Right hindlimb (tissue), 1 donor: ENCODE measurements around the gene IRF8.
"Not testable (repeated sequence)": the region's sequence is repeated elsewhere in the genome, so short reads cannot be mapped to it uniquely, and the experiment has no call there.

Experiments
- DNase-seq: peaks from one replicate; pipeline ENCODE4 v3.0.0-alpha.2; 2018

IRF8 gene

GRCh38 chr16:85936816-85937215, 37.9 kb downstream of the IRF8 start:
- no peak for DNase-seq

GRCh38 chr16:85940214-85940613, 41.3 kb downstream of the IRF8 start:
- no peak for DNase-seq

DNA sequence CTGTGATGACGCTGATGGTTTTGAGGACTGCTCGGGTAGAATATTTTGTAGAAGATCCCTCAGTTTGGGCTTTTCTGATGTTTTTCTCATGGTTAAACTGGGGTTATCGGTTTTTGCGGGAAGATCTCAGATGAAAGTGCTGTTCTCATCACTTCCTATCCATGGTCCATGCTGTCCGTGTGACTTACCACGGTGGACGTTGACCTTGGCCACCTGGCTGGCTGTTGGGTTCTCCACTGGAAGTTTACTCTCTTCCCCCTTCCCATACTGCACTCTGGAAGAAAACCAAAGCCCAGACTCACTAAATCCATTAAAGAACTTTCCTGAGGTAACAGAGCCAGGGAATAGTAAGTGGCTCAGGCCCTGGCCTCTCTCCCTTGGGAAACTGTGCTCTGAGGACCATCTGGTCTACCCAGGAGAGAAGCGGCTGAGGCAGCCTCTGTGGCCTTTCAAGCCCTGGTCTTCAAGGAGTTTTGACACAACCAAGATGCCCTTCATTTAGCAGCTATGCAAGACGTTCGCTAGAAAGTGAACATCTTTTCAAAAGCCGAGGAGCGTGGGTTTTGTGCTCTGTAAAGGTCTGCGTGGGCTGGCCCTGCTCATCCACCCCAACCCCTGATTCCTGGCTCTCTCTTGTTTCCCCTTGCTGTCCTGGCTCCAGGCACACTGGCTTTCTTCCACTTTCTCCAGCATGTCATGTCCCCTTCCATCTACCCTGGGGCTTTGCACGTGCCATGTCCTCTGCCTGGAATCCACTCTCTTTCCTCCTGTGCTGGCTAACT, 43.1 kb downstream of the IRF8 start:
- no peak for DNase-seq

GRCh38 chr16:85942659-85943058, 43.7 kb downstream of the IRF8 start:
- DNase-seq = not testable (repeated sequence)

GRCh38 chr16:85943711-85944110, 44.7 kb downstream of the IRF8 start:
- no peak for DNase-seq

DNA sequence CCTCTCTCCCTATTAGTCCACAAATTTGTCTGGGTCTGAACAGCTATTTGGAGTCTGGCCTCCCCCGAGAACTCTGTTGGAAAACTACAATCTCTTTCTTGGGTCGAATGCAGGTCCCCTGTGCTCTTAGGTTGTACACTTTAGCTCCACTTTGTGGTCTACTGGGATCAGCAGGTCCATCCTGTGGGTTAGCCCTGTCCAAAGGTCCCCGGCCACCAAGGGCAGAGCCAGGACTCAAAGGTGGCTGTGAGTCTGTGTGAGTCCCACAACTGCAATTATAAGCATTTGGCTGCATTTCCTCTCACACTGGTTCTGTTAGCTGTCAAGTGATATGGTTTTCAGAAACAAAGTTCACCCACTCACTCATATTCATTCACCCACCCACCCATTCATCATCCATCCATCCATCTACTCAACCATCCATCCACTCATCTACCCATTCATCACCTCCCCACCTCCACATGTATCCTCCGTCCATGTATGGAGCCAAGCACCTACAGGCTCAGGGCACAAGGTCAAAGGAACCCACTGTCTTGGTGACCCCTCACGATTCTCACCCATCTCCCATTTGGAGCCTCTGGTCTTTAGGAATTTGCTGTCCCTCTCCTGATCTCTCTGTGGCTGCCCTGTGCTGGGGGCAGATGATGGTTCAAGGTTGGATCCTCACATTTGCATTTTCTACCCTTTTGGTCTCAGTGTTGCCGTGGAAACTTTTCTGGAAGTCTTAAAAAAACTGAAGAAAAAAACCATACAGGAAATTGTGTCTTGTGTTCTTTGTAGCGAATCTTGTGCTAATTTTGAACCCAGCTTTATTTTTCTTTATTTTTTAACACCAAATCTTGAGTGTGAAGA, 45.8 kb downstream of the IRF8 start:
- DNase-seq = no peak

- DNase-seq = no peak
Measured at GRCh38 chr16:85945424-85945751, 46.4 kb downstream of the IRF8 start.

DNA sequence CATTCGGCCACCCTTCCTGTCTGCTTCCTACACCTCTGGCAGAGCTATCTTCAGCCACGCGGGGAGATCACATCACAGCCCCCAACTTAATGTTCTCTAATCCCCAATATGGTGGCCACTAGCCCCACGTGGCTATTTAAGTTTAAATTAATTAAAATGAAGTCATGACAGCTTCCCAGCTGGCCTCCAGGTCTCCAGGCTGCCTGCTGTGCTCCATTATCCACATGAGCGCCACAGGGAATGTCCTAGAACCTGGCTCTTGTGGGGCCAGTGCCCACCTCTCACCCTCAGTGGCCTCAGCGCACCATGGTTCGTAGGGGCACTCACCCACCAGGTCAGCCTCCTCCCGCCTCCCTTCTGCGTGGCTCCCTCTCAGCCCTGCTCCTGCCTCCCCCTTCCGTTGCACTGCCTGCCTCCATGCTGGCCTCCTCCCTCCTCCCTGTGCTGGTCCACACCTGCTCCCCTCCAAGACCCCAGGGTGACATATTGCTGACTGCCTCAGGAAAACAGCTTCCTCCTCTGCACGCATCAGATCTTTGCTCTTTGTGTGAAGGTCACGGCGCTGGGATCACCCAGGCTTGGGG, 47.7 kb downstream of the IRF8 start:
- no peak for DNase-seq

DNA sequence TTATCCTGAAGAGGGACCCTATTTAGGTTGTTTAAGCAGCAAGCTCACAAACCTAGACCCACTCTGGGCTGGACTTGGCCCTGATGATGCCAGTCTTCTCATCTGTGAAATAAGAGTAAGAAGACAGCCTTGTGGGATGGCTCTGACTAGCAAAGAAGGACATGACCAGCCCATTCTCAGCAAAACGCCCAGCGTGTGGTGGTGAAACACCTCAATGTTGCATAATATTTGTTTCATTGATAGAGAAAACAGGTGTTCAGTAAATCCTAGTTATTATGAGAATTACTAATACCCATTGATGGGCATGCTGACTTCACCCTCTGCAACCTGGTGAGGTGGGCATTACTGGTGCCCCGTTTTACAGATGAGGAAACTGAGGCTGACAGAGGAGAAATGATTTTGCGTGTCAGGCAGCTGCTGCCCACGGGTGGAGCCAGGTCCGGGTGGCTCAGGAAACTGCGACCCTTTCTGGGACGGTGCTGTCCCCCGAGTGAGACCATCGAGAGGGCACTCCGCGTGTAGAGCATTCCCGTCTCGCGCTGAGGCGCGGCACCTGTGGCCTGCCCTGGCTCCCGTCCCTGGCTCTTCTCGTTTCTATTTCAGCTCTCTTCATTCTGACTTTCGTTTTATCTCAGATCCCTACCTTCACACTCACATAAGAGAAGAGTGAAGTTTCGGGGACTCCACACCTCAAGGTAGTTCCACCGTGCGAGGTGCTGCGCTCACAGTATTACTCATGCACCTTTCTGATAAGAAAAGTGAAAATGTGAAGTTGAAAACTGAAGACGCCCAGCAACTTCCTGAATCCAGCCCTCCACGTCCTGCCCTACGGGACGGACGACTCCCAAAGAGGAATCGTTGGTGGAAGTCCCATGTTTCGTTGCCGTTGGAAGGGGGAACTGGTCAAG, 48.5 kb downstream of the IRF8 start:
- no peak for DNase-seq

GRCh38 chr16:85948138-85948509, 49.2 kb downstream of the IRF8 start:
- DNase-seq = no peak

GRCh38 chr16:85948616-85949265, 49.8 kb downstream of the IRF8 start:
- no peak for DNase-seq

GRCh38 chr16:85950136-85950918, 51.4 kb downstream of the IRF8 start:
- DNase-seq = no peak

- DNase-seq = no peak
Measured at GRCh38 chr16:85952197-85952596, 53.2 kb downstream of the IRF8 start.

- no peak for DNase-seq
Measured at GRCh38 chr16:85952811-85953210, 53.8 kb downstream of the IRF8 start.

DNA sequence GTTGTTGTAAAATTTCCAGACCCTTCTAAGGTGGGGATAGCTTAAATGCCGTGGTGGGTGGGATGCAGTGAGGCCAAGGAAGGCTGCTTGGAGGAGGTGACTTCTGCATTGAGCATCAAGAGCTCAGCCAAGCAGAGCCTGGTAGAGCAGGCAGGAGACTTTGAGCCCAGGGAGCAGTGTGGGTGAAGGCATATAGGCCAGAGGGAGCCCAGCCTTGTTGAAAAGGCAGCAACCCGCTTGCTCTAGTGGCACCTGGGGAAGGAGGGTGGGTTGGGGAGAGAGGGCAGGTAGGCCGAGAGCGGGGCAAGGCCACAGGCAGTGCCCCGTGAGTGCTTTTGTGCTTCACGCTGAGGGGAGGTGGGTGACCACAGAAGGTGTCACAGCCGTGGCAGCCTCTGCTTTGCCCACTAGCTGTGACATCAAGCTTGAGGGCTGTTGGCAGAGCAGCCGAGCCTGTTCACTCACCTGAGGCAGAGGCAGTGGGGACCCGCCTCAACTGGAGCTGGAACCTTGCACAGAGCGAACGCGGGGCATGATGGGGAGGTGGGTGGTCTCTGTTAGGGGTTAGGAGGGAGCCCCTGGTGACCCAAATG, 56.1 kb downstream of the IRF8 start:
- no peak for DNase-seq

DNA sequence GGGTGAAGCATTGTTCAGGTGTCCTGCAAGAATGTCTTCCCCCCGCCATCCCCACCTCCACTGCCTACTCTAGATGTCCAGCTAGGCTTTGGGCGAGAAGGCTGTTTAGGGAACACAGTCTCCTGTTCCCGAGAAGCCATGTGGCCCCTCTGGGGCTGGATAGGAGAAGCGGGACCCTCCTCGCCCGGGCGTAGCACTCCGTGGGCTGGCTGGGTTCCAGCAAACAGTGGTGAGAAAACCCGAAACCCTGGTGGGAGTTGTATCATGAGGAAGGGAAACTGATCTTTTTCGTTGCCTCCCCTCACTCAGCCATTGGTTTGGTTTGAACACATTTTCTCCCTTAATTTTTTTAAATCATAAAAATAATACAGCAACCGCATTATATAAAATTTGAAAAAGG, 56.6 kb downstream of the IRF8 start:
- no peak for DNase-seq

GRCh38 chr16:85956426-85956825, 57.5 kb downstream of the IRF8 start:
- DNase-seq = no peak

DNA sequence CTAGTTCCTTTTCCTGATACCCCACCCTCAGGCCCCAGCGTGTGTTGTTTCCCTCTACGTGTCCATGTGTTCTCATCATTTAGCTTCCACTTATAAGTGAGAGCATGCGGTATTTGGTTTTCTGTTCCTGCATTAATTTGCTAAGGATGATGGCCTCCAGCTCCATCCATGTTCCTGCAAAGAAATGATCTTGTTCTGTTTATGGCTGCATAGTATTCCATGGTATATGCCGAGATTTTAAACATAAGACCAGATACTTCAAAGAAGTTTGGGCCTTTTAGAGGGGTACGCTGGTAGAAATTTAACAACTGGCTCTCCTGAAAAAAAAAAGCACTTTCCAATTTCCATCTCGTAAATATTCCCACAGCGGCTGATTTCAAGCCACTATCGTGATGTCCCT, 59.8 kb downstream of the IRF8 start:
- DNase-seq = no peak

DNA sequence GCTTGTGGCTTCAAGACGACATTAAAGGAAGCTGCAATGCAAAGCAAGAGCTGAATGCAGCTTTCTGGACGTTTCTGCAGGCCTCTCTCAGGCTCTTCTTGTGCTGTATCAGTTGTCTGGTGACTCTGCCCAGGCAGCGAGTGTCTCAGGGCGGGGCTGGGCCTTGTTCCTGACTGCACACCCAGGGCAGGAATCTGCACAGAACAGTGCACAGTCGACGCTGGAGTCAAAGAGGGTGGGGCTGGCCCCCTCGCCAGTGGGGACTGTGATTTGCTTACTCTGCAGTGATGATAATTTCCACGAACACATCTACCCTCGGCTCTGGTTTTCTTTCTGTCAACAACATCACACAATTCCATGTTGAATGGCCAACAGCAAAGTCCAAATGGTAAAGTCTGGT, 60.7 kb downstream of the IRF8 start:
- no peak for DNase-seq

GRCh38 chr16:85960486-85961046, 61.6 kb downstream of the IRF8 start:
- DNase-seq = no peak
